ENCODE measurements around the gene CLTA.
"Not testable (repeated sequence)": the region's sequence is repeated elsewhere in the genome, so short reads cannot be mapped to it uniquely, and the experiment has no call there.

Gene CLTA

DNA sequence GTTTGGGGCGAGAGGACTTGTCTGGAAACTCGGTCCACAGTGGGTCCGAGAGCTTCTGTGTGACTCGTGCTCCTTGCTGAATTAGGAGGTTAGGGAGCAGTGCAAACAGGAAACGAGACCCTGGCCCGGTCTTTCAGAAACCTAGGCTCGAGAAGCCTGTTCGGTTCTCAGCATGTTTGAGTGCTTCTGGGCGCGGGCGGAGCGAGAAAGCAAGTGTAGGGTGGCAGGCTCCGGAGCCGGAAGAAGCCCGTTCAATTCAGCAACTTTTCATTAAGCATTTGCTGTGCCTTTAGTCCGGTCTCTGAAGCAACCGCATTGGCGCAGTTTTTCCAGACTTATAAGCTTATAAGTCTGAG is 547 bp downstream of the CLTA start:
- DNase-seq = no peak

- DNase-seq = no peak
Observed at GRCh38 chr9:36191686-36192085, 965 bp downstream of the CLTA start.

DNA sequence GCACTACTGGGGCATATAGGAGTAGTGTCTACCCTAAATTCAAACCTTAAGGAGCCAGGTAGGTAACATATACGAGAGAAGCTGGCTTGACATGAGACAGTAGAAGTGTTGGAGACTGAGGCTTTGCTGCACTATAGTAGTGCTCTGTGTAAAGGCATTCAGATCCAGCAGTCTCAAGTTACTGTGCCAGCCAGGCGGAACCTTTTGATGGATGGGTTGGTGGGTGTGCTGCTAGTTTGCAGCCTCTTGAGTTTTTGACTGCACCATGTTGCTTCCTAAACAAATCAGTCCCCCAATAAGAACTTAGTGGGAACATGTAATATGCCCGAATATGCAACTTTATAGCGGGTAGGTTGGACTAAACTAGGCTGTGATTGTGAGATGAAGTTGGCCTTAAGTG is 1.5 kb downstream of the CLTA start:
- no peak for DNase-seq

DNA sequence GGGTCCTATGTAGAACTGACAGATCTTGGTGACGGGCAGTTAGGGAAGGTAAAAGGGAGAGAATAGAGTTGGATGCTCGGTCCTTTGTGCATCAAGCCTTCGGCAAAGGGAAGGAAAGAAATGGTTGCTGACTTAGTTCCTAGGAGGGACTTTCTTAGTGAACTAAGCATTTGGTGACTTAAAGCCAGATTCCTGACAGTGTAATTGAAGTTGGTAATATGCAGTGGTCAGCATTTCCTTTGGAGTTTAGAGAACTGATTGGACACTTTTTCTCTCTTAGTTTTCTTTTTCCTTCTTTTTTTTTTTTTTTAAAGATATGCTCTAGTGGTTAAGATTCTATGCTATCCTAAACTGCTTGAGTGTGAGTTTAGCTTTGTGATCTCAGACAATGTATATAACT is 2.3 kb downstream of the CLTA start:
- DNase-seq = no peak

- DNase-seq = no peak
Observed at GRCh38 chr9:36194326-36195000, 3.7 kb downstream of the CLTA start.

- DNase-seq = no peak
Observed at GRCh38 chr9:36204906-36205547, 14.3 kb downstream of the CLTA start.

DNA sequence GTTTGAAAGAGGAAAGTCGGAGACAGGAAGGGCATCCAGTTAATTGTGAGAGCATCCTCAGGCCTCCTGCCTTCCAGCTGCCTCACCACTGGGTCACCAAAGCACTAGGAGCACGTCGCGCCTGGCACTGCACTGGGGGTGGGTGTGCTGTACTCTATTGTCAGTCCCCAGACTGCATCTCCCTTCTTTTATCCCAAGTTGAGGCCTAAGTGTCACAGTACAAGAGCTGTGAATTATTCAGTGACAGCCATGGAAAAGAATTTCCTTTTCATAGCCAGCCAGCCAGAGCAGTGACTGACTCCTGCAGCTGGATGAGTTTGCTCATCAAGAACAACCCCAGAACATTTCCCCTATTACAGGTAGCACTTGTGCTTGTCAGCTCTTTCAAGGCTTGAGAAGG is 16.3 kb downstream of the CLTA start:
- DNase-seq = no peak

DNA sequence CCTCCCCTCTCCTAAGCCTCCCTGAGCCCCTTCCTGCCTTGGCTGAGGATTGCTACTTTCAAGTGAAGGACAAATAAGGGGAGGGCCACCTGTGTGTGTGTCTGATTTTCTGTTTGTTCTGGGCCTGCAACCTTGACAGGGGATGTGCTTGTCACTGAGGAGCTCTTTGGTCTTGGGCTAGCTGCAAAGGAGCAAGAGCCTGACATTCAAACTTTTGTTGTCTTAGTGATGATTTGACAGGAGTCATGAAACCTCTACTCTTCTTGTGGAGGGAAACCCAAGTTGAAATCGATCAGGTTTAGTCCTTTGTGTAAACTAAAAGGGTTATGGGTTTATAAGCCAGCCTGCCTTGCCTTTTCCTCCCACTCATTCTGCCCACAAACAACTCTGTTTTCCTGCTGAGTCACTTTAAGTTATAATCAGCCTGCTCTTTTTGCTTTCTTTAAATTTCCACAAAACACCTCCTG is 16.9 kb downstream of the CLTA start:
- no peak for DNase-seq

DNA sequence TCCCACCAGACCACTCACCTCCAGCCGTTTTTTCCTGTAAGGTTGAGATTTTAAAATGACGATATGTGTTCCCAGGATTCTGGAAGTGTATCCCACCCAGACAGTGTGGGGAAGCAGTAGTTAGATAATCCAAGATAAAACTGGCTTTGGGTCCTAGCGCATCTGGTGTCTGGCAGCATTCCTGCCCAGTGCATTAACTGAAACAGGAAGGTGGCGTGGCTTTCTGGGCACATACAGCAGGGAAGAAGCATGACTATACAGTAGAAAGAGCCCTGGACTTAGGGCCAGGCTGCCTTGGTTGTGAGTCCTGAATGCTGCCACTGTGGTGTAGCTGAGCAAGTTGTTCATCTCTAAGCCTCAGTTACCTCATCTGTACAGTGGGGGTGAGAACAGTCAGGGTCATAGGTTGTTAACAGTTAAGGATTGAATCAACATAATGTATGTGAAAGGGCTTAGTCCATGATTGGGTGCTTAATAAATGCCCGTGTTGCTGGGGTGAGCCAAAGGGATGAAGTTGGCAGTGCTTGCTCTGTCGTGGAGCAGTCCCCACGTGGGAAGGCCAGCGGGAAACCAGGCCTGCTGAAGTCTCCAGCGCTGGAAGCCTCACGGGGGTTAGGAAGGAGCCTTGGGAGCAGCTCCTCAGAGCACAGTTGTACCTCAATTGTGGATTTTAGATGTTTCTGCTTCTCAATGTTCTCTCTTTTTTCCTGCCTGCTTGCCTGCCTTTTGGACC is 18.0 kb downstream of the CLTA start:
- DNase-seq = no peak

- no peak for DNase-seq
Observed at GRCh38 chr9:36210722-36211121, 20.0 kb downstream of the CLTA start.

DNA sequence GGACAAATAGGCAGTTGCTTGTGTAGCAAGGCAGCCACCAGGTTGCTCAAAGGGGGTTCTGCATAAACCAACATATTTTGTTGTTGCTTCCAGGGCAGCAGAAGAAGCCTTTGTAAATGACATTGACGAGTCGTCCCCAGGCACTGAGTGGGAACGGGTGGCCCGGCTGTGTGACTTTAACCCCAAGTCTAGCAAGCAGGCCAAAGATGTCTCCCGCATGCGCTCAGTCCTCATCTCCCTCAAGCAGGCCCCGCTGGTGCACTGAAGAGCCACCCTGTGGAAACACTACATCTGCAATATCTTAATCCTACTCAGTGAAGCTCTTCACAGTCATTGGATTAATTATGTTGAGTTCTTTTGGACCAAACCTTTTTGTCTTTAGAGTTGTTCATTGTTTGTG is 20.8 kb downstream of the CLTA start:
- no peak for DNase-seq

DNA sequence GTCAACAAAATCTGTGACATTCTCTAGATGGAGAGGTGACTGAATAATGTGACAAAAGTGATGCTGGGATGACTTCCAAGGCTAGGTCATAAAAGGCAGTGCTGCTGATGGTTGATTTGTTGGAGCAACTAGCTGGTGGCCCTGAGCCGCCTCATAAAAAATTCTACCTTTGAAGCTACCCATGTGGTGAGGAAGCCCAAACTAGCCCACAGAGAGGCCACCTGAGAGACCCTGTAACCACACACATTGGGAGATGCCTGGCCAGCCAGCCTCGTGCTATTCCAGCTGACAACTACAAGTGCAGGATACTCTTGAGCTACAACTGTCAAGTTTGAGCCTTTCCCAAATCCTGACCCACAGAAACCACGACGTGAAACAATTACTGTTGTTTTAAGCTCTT is 22.7 kb downstream of the CLTA start:
- no peak for DNase-seq

GRCh38 chr9:36213989-36214388 is 23.3 kb downstream of the CLTA start:
- no peak for DNase-seq

DNA sequence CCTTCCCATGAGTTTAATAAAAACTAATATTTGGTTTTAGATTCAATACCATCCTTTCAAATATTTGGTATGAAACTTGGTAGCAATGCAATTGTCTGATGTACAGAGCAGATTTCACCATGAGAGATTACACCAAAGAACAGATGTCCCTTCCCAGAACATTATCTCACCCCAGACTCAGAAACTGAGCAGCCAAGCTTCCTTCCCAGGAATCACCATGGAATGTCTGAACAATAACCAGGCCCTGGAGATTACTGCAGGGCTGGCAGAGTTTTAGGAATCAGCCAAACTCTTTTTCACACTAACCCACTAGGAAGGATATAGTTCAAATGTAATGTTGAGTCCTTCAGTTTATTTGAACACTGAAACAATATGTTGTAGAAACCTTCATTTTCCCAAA is 23.9 kb downstream of the CLTA start:
- no peak for DNase-seq

GRCh38 chr9:36217256-36217968 is 26.7 kb downstream of the CLTA start:
- DNase-seq = no peak

DNA sequence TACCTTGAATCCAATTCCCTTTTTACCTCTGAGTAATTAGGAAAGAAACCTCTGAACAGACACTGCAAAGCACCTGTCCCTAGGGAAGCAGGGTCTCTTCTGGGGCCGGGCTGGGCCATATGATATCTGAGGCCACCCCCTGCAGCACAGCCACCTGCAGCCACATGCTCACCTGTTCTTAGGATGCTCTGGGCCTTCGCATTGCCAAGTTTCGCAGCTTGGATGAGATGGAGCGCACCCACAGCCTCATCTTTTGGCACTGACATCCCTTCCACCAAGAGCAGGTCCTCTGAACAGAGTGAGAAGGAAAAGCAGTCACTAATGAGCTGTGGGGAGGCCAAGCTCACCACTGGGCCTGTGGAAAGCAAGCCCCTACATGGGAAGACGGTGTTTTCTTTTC is 27.3 kb downstream of the CLTA start:
- DNase-seq = no peak

DNA sequence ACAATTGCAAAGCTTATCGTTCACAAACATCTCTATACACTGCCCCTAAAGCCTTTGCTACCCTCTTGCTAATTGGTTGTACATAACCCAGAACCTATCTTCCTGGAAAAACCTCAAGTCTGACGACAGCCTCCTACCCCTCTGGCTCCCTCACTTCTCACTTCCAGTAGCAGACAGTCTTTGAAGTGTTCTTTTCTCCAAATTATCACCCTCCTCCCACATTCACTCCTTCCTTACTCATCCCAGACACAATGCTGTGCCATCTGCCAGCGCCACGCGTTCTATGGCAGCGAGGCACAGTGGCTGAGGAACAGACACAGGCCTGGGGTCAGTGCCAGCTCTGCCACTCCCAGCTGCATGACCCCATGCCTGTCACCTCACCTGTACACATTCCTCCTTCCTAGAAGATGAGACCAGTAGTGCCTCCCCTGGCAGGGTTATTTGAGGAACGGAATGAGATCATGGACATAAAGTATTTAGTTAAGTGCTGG is 27.7 kb downstream of the CLTA start:
- DNase-seq = no peak

GRCh38 chr9:36221667-36222066 is 30.9 kb downstream of the CLTA start:
- no peak for DNase-seq

DNA sequence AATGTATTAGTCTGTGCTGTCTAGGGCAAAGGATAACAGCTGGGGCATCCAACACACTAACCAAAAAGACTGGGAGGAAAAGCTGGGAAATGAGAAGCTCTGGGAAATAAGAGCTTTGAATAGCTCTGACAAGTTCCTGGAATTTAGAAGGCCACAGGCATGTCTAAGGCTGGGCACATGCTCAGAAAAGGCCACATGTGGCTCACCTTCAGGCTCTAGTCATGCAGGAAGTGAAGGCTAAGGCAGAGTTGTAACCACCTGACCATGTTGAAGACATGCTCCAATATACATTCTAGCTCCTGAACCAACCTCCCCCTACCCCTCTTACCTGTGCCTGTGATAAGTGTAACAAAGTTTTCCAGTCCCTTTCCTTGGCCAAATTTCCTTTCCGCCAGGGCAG is 31.7 kb downstream of the CLTA start:
- DNase-seq = no peak

GRCh38 chr9:36237230-36237629 is 46.5 kb downstream of the CLTA start:
- no peak for DNase-seq

GRCh38 chr9:36239205-36239604 is 48.5 kb downstream of the CLTA start:
- DNase-seq = not testable (repeated sequence)

GRCh38 chr9:36239675-36240074 is 49.0 kb downstream of the CLTA start:
- not testable (repeated sequence) for DNase-seq

DNA sequence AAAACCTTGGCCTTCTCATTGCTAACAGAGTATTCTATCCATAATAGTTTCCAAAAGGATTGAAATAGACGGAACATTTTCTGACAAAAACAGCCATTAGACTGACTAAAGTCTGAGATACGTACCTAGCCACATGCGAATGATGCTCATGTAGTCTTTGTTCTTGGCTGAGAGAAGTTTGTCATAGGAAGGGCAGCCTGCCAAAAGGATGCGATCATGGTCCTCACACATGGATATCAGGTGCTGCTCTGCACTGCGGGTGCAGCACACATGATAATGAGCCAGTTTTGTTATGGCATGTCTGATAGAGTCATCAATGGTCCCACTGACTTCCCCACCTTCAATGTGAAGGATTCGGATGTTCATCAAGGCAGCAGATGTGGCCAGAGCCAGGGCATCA is 55.2 kb downstream of the CLTA start:
- no peak for DNase-seq
